PC-3 (cell line): ENCODE results near the gene SETDB1.

Experiments used
- EZH2 ChIP-seq: fragments of 300-600 bp; sonication (generic); IDR thresholded peaks from one replicate; pipeline ENCODE4 v1.6.1; 2017; ENCODE audit warnings: antibody characterized with exemption, mild to moderate bottlenecking, low read length; ENCODE audit not compliant: unreplicated experiment
- EZH2phosphoT487 ChIP-seq: fragments of 300-600 bp; sonication (generic); IDR thresholded peaks from 2 replicates; pipeline ENCODE4 v1.6.1; 2018; ENCODE audit warnings: mild to moderate bottlenecking, antibody characterized with exemption, low read length, borderline replicate concordance
- TF ChIP-seq, protein P1 (sequence below): fragments of 300-600 bp; sonication (generic); conservative IDR thresholded peaks from 2 replicates; pipeline ENCODE4 v1.5.1; 2017; ENCODE audit warnings: antibody characterized with exemption, low read depth, mild to moderate bottlenecking, low read length

DNA sequence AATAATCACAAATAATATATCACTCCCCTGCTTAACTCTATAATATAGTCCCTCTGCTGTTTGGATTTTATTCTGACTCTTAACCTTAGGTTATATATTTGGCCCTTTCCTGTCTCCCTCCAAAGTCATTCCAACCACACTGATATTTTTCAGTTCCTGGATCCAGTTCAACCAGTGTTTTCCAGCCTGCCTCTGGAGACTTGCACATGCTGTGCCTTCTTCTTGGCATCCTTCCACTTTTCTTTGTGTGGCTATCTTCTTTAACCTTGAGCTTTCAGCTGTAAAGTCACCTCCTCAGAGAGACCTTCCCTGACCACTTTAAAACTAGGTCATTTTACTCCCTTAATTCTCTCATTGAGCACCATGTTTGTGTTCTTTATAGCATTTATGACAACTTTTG is 29.1 kb downstream of the SETDB1 start:
- TF ChIP-seq, protein P1, sequence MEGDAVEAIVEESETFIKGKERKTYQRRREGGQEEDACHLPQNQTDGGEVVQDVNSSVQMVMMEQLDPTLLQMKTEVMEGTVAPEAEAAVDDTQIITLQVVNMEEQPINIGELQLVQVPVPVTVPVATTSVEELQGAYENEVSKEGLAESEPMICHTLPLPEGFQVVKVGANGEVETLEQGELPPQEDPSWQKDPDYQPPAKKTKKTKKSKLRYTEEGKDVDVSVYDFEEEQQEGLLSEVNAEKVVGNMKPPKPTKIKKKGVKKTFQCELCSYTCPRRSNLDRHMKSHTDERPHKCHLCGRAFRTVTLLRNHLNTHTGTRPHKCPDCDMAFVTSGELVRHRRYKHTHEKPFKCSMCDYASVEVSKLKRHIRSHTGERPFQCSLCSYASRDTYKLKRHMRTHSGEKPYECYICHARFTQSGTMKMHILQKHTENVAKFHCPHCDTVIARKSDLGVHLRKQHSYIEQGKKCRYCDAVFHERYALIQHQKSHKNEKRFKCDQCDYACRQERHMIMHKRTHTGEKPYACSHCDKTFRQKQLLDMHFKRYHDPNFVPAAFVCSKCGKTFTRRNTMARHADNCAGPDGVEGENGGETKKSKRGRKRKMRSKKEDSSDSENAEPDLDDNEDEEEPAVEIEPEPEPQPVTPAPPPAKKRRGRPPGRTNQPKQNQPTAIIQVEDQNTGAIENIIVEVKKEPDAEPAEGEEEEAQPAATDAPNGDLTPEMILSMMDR, result no peak
- no peak for TF ChIP-seq EZH2
- TF ChIP-seq EZH2phosphoT487, result no peak
